IPS-11a (cell line): ENCODE data around the gene PPP3R1.

Experiments
- H3K4me3 ChIP-seq: one replicate; pipeline ENCODE4 v1.5.1; 2013; ENCODE audit warnings: low read depth, low read length, control low read depth

The PPP3R1 gene

DNA sequence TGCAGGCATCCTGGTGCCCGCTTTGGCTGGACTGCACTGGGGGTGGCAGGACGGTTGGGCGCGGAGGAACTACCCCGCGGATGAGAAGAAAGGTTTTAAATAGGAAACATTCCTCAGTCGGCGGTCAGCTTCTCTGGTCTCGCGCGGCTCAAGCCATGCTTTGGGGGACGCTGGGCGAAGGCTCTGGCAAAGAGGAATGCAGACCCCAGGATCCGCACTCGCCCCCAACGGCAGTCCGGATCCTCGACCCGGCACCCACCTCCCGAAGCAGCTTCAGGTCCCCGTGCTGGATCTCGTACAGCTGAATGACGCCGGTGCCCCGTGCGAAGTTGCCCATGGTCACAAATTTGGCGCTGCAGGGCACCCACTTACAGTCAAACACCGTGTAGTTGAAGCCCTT lies 95.3 kb downstream of the PPP3R1 start:
- peak overlapping the region; percentile 94 for H3K4me3 ChIP-seq

DNA sequence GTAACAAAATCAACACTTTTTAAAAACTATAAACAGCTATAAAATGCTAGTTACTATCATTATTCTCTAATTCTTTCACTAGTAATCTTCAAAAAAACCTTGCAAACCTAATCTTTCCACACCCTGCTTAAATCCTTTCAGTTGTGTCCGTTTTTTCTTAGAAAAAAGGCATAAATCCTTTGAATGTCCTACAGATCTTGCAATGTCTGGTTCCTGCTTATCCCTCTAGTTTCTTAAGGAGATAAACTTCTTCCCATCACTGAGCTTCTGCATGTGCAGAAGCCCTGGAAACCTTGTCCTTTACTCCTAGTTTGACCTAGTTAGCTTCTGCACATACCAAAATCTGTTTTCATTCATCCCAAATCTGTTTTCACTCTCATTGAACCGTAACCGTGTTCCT lies 95.9 kb downstream of the PPP3R1 start:
- peak overlapping the region; percentile 94 for H3K4me3 ChIP-seq

DNA sequence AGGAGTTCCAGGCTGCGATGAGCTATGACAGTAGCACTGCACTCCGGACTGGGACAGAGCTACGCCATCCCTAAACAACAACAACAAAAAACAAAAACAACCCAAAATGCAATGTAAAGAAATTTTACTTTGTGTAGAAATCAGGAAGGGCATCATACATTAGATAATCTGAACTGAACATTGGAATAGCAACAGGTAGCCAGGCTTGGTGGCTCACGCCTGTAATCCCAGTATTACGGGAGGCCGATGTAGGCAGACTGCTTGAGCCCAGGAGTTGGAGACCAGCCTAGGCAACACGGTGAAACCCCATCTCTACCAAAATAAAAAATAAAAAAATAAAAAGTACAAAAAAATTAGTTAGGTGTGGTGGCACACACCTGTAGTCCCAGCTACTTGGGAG lies 96.7 kb downstream of the PPP3R1 start:
- H3K4me3 ChIP-seq = no peak overlapping the region

DNA sequence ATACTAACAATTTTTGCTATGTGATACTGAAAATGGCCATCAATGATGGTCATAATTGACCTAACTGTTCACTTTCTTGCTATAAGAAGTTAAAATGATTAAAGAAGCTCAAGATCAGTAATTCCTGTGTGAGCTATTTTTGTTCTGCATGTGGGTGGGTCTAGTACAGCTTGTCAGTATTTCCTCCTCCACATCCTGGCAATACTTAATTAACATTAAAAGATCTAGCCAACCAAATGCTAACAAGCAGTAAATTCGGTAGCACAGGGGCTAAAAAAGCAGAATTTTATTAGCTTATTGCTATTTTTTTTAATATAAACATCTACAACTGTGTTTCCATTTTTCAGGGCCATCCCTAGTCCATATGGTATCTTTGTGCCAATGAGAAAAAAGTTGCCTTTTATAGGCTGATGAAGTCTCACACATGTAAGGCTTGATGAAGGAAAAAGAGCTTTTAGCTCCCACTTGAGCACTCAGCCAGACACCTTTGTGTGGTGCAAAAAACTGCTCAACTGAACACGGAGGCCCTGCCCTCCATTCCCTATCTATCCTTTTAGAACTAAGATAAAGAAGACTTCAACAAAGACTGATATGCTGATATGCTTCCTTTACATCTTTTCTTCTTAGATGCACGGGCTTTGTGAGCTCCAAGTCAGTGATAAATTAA lies 99.5 kb downstream of the PPP3R1 start:
- H3K4me3 ChIP-seq = no peak overlapping the region

DNA sequence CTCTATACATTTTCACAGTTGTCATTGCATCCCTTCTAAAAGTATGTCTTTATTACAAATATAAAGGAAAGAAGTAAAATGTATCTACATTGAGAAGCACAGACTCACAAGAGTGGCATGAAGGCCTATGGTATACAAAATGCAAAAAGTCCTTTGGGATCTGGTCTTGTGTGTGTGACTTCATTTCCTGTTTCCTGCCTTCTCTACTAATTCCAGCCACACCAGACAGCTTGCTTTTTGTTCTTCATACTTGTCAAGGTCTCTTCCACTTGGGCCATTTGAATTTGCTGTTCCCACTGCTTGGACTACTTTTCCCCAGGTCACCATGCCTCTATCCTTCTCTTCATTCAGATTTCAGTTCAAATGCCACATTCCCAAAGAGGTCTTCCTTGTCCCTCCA lies 101.3 kb downstream of the PPP3R1 start:
- H3K4me3 ChIP-seq = no peak overlapping the region

DNA sequence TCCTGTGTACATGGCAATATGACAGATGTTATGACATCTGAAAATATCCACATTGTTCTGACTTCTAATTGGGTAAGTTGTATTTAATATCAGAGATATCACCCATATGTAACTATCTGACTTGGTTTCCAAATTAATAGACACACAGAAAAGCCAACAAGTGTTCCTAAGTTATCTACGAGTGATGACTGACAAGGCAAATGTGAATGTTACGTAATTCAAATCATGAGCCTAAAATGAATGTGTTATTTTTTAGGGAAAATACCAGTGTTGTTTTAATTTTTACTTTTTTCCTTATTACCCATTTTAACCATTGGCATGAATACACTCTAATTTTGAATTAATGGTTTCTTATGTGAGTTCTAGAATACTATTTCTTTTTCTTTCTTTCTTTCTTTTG lies 110.5 kb downstream of the PPP3R1 start:
- H3K4me3 ChIP-seq = no peak overlapping the region

DNA sequence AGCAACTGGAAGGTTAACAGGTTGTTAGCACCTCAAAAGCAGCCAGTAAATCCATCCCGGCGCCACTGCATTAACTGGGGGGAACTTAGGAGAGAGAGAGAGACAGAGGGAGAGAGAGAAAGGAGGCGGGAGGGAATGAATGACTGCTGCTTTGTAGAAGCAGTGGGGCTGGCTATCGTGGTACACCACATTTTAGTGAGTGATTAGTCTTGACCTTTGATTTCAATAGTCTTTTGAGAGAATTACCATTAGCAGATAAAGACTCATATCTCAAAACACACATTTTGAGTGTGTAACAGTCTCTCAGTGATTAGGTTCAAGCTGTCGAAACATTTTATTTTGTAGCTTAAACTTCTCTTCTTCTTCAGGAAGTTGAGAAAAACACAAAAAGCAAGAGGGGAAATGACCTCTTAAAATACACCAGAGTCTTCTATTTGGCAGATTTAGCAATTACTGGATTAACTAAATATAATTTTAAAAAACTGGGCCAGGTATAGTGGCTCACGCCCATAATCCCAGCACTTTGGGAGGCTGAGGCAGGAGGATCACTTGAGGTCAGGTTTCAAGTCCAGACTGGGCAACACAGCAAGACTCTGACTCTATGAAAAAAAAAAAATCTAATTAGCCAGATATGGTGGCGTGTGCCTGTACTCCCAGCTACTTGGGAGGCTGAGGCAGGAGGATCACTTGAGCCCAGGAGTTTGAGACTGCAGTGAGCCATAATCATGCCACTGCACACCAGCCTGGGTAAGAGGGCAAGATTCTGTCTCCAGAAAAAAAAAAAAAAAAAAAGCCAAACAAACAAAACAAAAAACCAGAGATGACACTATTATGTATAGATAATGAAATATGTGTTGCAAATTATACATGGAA lies 116.6 kb downstream of the PPP3R1 start:
- H3K4me3 ChIP-seq = no peak overlapping the region

DNA sequence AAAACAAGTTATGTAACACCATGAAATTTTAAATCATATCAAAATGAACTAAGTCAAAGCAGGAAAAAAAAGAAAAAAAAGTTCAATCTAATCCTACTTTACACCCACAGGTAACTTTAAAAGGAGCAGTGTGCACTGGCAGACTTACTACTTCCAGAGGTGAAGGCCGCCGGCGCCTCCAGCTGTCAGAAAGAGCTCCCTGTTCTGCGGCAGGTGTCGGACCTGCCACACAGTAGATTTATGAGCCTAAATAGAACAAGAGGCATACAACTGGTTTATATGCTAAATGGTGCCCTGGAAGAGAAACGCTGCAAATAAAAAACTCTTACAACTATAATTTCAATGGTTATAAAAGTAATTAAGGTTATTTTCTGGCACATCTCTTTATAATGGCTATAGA lies 117.8 kb downstream of the PPP3R1 start:
- no peak overlapping the region for H3K4me3 ChIP-seq

DNA sequence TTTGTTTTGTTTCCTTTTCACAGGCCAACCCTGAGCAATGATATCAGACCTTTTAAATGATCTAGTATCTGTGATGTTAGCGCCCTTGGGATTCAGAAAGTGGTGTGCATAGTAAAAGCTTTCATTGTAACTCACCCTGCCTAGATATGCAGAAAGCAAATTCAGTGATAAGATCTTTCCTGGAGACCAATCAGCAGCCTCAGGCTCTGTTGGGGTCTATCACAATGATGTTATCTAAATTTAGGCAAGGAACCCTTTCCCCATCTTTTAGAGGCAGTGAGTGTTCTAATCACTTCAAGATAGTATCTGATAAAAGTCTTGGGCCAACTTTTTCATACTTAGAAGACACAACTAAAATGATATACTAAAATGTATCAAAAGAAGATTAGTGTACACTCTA lies 118.2 kb downstream of the PPP3R1 start:
- no peak overlapping the region for H3K4me3 ChIP-seq
